NCI-H2227 treated with DMSO at 0.1 percent for 48 hours (cell line): ENCODE results near the gene LRRC23.
"Not testable (repeated sequence)": the region's sequence is repeated elsewhere in the genome, so short reads cannot be mapped to it uniquely, and the experiment has no call there.

Source experiments
- DNase-seq: peaks from one replicate; lab custom pipeline; 2025; lab: John Stamatoyannopoulos, UW

The LRRC23 gene, protein sequence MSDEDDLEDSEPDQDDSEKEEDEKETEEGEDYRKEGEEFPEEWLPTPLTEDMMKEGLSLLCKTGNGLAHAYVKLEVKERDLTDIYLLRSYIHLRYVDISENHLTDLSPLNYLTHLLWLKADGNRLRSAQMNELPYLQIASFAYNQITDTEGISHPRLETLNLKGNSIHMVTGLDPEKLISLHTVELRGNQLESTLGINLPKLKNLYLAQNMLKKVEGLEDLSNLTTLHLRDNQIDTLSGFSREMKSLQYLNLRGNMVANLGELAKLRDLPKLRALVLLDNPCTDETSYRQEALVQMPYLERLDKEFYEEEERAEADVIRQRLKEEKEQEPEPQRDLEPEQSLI

DNA sequence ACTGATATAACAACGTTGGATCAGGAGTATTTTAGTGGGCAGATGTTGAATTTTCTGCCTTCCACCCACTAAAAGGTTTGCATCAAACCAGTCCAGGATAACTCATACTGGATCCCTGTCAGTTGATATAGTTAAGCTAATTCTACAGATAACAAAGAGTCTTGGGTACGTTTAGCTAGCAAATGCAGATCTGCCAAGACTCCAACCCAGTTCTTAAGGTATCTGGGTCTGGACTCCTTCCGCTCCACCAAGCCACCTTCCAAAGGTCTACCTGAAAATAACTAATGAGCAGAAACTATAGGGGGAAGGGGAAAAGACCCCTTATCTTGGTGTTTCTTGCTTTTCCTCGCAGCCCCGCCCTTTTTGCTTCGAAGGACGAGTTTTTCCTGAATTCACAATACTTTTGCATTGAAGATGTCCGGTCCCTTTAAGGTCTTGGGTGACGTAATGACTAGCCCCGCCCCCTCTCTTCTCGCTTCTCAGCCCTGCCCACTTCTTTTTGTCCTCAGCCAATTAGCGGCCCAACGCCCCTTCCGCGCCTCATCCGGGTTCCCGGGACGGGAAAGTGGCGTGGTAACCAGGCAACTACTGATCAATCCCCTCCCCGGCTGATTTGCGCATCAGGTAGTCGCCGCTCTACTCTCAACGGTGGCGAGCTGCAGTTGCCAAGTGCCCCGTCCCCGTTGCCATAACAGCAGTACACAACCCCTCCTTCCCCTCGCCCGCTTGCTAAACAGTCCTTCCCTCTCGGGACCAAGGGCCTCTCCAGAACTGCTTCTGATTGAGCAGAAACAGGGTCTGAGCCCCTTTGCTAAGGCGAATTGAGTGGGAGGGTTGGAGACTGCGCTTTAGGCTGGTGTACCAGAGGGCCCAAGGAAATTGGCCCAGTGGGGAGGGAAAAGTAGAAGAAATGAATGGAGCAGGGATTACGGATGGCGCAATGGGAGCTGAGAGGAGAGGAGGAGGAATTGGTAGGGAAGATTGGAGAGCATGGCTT lies at the start of gene LRRC23:
TSS of gene LRRC23 (plus strand) at position 543 of the 997 bp plus-strand sequence. CDS start 812 bp downstream, outside the sequence.
- peak; percentile 97 for DNase-seq

DNA sequence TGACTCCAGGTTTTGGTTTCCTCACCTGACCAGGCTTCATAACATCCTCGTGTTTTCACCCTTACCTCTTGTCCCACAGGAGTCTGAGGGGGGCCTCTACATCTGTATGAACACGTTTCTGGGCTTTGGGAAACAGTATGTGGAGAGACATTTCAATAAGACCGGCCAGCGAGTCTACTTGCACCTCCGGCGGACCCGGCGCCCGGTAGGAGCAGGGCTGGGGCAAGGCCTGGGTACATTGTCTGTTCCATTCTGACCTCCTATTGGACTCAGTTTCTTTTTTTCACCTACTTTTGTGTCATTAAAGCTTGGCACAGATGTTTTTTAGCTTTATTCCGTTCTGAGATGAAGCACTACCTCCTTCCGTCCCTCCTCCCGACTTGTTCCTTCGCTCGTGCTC lies 49.3 kb upstream of the LRRC23 start:
- no peak for DNase-seq

DNA sequence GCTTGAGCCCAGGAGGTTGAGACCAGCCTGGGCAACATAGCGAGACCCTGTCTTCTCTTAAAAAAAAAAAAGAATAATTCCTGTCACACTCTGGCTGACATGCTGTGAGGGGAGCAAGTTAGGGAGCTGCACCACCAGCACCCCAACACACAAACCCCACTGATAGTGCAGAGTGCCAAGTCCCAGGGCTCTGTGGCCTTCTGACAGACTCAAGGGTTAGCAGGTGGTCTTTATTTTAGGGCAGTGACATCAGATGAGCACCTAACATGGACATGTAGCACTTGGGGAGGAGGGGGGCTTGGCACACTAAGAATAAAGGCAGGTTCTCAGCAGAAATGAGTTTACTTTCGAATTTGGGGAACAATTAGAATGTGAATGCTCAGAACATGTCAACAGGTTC lies 45.8 kb upstream of the LRRC23 start:
- no peak for DNase-seq

DNA sequence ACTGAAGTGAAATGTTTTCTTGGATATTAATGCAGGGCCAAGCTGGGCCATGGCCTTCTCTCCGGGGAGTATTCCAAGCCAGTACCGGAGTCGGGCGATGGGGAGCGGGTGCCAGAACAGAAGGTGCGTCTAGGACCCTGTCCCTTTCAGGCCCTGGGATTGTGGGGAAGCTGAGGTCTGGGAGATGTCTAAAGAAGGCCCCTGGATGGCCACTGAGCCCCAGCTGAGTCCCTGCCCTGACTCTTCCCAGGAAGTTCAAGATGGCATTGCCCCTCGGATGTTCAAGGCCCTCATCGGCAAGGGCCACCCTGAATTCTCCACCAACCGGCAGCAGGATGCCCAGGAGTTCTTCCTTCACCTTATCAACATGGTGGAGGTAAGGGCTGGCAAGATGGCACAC lies 44.5 kb upstream of the LRRC23 start:
- no peak for DNase-seq

DNA sequence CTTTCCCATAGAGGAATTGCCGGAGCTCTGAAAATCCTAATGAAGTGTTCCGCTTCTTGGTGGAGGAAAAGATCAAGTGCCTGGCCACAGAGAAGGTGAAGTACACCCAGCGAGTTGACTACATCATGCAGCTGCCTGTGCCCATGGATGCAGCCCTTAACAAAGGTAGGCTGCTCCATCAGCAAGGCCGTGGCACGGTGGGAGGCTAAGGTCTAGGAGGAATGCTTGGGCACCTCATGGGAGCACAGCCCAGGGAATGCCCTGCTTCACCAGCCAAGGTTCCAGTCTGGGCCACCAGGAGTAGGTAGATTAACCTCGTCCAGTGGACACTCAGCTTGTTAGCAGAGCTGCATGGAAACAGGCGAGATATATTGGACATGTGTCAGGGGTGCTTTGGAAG lies 43.7 kb upstream of the LRRC23 start:
- no peak for DNase-seq

DNA sequence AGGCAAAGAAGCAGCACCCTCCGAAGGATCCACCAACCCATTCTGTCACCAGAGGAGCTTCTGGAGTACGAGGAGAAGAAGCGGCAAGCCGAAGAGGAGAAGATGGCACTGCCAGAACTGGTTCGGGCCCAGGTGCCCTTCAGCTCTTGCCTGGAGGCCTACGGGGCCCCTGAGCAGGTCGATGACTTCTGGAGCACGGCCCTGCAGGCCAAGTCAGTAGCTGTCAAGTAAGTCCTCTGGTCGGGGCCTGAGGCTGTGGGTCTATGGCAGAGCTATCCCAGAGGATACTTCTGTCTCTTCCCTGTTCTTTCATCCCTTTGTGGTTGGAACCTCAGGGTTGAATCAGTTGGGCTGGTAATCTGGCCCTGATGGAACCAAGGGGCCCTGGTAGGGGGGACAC lies 43.2 kb upstream of the LRRC23 start:
- DNase-seq = no peak

DNA sequence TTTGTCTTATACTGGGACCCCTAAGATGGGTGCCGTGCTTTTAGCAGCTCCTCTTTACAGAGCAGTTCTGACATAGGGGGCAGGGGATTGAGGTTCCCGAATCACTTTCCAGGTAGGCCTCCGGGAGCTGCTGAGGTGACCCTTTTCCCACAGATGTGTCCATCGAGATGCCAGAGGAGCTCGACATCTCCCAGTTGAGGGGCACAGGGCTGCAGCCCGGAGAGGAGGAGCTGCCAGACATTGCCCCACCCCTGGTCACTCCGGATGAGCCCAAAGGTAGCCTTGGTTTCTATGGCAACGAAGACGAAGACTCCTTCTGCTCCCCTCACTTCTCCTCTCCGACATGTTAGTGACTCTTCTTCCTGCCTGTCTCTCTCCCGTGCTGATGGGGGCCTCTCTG lies 41.6 kb upstream of the LRRC23 start:
- DNase-seq = no peak

DNA sequence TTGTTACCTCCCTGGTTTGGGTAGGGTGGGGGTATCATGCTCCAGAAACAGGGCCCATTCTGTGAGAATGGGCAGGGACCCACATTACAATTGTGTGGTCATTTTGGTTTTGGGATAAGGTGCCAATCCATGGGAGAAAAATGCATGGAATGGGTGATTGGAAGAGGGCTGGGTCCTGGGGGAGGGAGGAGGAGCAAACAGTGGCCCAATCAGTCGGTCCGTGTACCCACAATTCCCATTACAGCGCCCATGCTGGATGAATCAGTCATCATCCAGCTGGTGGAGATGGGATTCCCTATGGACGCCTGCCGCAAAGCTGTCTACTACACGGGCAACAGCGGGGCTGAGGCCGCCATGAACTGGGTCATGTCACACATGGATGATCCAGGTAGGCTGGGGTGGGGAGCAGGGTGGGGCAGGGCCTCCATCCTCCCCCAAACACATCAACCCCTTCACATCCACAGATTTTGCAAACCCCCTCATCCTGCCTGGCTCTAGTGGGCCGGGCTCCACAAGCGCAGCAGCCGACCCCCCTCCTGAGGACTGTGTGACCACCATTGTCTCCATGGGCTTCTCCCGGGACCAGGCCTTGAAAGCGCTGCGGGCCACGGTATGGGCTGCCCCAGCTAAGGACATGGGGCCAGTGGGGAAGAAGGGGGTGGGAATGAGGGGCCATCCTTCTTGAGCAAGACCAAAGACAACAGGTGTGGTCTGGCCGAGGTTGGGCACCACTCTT lies 40.9 kb upstream of the LRRC23 start:
- DNase-seq = no peak

DNA sequence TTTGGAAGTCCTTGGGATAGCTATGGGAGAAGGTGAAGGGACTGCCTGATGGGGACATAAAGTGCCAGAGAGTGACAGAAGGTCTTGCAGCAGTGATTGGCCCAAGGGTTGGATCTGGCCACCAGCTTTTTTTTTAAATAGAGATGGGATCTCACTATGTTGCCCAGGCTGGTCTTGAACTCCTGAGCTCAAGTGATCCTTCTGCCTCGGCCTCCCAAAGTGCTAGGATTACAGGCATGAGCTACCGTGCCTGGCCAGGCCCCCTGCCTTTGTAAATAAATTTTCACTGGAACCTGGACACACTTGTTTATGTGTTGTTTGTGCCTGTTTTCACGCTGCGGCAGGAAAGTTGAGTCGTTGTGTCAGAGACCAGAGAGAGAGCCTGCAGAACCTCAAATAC lies 39.3 kb upstream of the LRRC23 start:
- not testable (repeated sequence) for DNase-seq

DNA sequence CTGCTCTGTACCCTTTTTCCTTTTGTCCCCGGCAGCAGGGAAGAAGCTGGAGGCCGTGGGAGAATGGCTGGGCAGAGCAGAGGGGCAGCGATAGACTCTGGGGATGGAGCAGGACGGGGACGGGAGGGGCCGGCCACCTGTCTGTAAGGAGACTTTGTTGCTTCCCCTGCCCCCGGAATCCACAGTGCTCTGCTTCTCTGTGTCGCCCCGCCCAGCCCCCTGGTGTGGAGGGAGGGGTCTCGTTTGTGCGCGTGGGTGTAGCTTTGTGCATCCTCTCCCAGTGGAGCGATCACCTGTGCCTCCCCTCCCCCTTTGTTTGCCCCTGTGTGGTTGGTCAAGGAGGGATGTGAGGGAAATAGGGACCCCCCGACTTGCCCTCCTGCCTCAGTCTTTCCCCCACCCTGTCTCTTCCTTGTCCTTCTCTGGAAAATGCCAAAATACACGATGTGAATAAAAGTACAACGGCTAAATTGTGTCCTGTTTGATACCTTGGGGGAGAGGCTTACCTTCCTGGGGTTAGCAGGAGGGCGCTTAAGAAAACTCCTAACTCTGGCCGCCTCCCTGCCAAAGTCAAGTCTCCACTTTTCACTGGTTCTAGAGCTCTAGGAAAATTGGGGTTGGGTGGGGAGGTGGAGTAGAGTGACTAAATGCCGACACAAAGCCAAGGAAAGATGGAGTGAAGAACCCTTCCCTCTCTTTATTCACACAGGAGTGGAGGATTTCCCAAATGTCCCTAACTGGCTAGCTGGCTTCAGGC lies 38.3 kb upstream of the LRRC23 start:
- DNase-seq = no peak

DNA sequence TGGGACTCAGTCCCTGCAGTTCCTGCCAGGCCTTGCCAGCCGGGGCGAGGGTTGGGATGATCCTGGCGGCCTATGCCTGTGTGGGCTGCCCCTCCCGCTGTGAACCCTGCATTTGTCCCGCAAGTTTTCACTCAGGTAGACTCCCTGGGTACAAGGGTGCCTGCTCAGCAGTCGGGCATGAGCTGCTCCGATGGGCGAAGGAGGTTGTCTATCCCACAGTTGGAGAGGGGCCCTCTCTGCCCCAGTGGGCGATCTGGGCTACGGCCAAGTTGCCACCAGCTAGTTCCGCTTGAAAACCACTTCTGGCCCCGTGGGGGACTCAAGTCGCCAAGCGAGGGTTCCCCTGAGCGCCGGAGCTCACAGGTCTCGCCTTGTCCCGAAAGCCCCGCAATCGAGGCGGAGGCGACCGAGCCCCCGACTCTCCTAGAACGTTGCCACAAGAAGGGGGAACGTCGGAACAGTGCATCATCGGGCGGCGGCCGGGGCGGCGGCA lies 37.7 kb upstream of the LRRC23 start:
- DNase-seq = peak; percentile 58

DNA sequence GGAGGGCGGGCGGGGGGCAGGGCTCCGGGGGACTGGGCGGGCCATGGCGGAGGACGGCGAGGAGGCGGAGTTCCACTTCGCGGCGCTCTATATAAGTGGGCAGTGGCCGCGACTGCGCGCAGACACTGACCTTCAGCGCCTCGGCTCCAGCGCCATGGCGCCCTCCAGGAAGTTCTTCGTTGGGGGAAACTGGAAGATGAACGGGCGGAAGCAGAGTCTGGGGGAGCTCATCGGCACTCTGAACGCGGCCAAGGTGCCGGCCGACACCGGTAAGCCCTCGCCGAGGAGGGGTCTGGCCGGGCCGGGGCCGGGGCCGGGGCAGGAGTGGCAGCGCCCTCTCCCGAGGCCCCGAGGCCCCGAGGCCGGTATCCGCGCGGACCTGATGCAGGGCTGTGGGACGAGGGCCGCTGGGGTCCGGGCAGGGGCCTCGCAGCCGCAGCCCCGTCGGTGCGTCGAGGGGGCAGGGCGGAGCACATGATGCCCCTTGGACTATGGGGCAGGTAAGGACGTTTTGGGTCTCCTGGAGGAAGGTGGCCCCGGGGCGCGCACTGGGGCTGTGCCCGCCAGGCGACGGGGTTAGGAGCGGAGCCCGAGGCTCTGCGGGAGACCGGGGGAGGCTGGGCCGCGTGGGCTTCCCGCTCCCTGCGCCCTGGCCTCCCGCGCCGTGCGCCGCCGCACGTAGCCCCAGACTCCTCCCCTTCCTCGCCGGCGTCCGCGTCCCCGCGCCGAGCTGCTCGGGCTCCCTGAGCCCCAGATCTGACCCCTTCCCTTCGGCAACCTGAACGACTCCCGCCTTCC lies 37.0 kb upstream of the LRRC23 start, which contains the start of gene TPI1:
TSS of gene TPI1 (plus strand) at position 119 of the 798 bp plus-strand sequence. CDS start at position 155, 36 bp downstream.
- no peak for DNase-seq

DNA sequence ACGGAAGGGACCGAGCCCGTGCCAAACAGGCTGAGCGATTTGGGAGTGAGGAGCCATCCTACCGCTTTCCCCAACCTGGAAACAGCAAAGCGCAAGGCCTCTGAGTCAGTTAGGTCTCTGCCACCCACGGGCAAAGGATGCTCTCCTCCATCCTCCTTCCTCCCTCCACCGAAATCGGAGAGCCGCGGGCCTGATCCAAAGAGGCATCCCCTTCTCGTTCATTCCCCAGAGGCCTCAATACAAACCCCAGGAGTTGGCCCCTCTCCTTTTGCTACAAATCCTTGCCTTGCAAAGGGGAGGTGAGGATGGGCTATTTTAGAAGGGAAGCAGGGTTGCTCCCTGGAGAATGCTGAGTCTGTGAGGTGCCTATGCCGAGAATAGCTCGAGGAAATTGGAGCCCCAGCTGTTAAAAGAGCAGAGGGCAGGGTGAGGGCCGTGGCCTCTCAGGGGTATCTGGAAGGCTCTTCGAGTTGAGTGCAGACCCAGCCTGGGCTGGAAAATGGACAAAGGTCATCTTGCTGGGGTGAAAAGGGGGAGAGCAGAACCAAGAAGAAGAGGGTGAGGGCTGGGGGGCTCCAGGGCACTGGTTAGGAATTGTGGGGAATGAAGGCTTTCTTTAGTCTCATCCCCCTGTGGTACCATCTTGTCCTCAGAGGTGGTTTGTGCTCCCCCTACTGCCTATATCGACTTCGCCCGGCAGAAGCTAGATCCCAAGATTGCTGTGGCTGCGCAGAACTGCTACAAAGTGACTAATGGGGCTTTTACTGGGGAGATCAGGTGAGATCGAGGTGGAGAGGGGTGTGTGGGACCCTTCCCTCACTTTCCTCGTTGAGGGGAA lies 36.2 kb upstream of the LRRC23 start:
- no peak for DNase-seq

DNA sequence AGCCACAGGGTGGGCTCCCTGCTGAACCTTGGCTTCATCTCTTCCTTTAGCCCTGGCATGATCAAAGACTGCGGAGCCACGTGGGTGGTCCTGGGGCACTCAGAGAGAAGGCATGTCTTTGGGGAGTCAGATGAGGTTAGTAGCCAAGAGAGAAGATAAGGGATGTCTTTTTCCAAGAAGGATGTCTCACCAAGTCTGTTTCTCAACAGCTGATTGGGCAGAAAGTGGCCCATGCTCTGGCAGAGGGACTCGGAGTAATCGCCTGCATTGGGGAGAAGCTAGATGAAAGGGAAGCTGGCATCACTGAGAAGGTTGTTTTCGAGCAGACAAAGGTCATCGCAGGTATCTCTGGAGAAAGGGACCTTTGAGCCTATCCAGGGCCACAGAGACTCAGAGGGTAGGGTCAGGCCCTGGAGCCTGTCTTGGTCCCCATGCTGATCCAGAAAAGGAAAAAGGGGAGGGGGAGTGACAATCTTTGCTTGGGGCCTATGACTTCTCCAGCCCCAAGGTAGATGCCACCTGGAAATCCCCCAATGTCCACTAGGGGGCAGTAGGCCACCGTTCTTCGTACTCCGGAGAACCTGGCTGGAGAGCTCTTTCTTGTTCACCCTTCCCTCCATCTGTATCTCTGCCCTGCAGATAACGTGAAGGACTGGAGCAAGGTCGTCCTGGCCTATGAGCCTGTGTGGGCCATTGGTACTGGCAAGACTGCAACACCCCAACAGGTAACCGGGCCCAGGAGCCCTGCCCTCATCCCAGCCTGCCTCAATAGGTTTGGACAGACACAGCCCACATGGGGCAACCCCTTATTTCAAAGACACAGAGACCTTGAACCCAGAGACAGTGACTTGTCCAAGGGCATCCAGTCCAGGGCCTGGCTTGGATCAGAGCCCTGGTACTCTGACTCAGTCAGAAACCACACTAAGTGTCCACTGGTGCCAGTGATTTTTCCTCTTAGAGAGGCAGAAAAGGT lies 35.3 kb upstream of the LRRC23 start:
- peak; percentile 62 for DNase-seq

DNA sequence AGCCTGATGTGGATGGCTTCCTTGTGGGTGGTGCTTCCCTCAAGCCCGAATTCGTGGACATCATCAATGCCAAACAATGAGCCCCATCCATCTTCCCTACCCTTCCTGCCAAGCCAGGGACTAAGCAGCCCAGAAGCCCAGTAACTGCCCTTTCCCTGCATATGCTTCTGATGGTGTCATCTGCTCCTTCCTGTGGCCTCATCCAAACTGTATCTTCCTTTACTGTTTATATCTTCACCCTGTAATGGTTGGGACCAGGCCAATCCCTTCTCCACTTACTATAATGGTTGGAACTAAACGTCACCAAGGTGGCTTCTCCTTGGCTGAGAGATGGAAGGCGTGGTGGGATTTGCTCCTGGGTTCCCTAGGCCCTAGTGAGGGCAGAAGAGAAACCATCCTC lies 34.3 kb upstream of the LRRC23 start:
- not testable (repeated sequence) for DNase-seq

DNA sequence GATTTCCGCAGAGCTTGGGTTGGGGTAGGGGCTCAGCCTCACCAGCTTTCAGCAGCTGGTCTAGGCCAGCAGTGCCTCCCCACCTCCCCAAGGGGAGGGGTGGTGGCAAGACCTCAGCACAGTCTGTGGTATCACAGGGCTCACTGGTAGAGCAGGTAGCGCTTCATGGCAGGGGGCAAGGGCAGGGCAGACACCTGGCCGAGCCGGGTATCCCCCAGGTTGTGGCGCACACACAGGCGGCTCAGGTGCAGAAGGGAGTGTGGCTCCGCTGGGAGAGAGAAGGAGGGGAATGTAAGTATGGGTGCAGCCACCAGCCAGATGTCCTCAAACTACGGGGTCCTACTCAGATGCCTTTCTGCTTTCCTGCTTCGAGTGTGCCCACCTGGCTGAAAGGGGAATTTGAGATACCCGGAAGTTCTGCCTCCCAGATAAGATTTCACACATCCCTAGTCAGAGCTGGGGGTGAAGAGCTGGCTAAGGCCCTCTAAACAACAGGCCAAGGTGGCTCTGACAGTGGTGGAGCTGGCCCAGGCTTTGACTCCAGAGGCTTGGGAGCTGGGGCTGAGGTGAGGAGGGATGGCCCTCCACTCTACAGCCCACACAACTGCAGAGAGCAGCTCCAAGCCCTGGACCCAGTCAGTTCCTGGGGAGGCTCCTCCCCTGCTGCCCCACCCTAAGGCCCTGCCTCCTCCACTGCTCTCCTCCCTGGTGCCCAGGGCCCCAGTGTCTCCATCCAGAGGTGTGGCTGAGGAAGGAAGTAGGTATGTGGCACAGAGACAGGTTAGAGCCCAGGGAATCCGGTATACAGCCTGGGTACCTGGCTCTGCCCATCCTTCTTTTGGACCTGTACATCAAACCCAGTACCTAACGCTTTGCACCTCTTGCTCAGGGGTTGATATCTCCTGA lies 33.3 kb upstream of the LRRC23 start:
- DNase-seq = no peak
